Activated naive CD8-positive, alpha-beta T cell (primary cell): ENCODE results near the gene GABRG2.

ENCODE experiments used
- H3K27ac Mint-ChIP-seq: one replicate; pipeline ENCODE4 v1.8.0; 2021; ENCODE audit warnings: mixed read lengths
- H3K27me3 Mint-ChIP-seq: one replicate; pipeline ENCODE4 v1.8.0; 2021; ENCODE audit warnings: mixed read lengths
- H3K36me3 Mint-ChIP-seq: one replicate; pipeline ENCODE4 v1.8.0; 2021; ENCODE audit warnings: mixed read lengths
- H3K4me1 Mint-ChIP-seq: one replicate; pipeline ENCODE4 v1.8.0; 2021; ENCODE audit warnings: low read depth, mixed read lengths
- H3K4me3 Mint-ChIP-seq: one replicate; pipeline ENCODE4 v1.8.0; 2021; ENCODE audit warnings: mild to moderate bottlenecking, mixed read lengths
- H3K9me3 Mint-ChIP-seq: one replicate; pipeline ENCODE4 v1.8.0; 2021; ENCODE audit warnings: low read depth, mixed read lengths

Gene GABRG2

GRCh38 chr5:162132348-162132747, 64.8 kb downstream of the GABRG2 start:
- no peak overlapping the region for H3K4me3 Mint-ChIP-seq
- H3K4me1 Mint-ChIP-seq: no peaks in the 10 kb centered on the region
- H3K27me3 Mint-ChIP-seq: no peaks in the 10 kb centered on the region
- H3K27ac Mint-ChIP-seq: no peak overlapping the region
- H3K9me3 Mint-ChIP-seq: peaks cover 5% of the 10 kb centered on the region
- H3K36me3 Mint-ChIP-seq: no peaks in the 10 kb centered on the region

DNA sequence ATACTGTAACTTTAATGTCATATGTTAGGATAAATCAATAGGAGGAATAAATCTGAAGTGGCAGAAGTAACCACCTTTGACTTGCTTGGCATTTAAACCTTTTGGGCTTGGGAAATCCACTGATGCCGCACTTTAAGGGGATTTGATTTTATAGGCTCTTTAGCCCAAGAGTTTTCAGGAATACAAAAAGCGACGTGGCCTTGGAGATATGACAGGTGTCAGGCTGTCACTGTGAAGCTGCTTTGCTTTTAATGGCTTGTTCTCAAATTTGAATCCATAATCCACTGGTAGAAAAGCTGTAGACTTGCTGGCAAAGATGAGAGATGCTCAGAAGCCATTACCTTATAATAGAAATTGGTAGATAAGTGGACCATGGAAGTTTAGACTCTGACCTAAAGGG, 71.6 kb downstream of the GABRG2 start:
- Mint-ChIP-seq H3K27ac (no peak overlapping the region), H3K4me3 (no peak overlapping the region), H3K36me3 (no peaks in the 10 kb centered on the region), H3K27me3 (no peaks in the 10 kb centered on the region), H3K4me1 (no peaks in the 10 kb centered on the region), H3K9me3 (peaks cover 13% of the 10 kb centered on the region)

- Mint-ChIP-seq H3K9me3 (no peaks in the 10 kb centered on the region), H3K4me3 (no peak overlapping the region), H3K27me3 (no peaks in the 10 kb centered on the region), H3K27ac (no peak overlapping the region), H3K4me1 (no peaks in the 10 kb centered on the region), H3K36me3 (no peaks in the 10 kb centered on the region)
Measured at GRCh38 chr5:162154242-162154641, 86.7 kb downstream of the GABRG2 start.

GRCh38 chr5:162160401-162160800, 92.8 kb downstream of the GABRG2 start:
- no peaks in the 10 kb centered on the region for H3K4me1 Mint-ChIP-seq
- H3K36me3 Mint-ChIP-seq: no peaks in the 10 kb centered on the region
- H3K27me3 Mint-ChIP-seq: no peaks in the 10 kb centered on the region

DNA sequence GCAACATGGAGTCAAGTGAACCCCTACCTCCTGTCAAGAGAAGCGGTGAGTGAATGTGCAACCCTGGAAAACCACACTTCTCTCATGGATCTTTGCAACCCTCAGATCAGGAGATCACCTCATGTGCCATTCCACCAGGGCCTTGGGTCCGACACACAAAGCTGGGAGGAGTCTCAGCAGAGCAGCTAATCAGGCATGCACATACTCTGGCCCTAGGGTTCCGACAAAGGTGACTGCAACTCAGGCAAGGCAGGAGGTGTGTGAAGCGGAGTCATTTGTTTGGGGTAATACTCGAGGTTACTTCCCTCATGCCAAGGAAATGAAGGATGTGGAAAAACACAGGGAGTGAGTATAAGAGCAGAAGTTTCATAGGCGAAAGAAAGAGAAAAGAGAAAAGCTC, 96.1 kb downstream of the GABRG2 start:
- no peak overlapping the region for H3K27ac Mint-ChIP-seq
- peaks cover 12% of the 10 kb centered on the region for H3K9me3 Mint-ChIP-seq
- no peaks in the 10 kb centered on the region for H3K36me3 Mint-ChIP-seq
- no peaks in the 10 kb centered on the region for H3K4me1 Mint-ChIP-seq
- no peaks in the 10 kb centered on the region for H3K27me3 Mint-ChIP-seq
- no peak overlapping the region for H3K4me3 Mint-ChIP-seq

More at GRCh38 chr5:162160401-162160800, 92.8 kb downstream of the GABRG2 start:
- Mint-ChIP-seq H3K4me3 (no peak overlapping the region), H3K9me3 (no peaks in the 10 kb centered on the region), H3K27ac (no peak overlapping the region)

GRCh38 chr5:162174358-162174974, 106.9 kb downstream of the GABRG2 start:
- no peaks in the 10 kb centered on the region for H3K4me1 Mint-ChIP-seq
- H3K9me3 Mint-ChIP-seq: peaks cover 15% of the 10 kb centered on the region
- no peaks in the 10 kb centered on the region for H3K27me3 Mint-ChIP-seq
- H3K4me3 Mint-ChIP-seq: no peak overlapping the region
- H3K36me3 Mint-ChIP-seq: no peaks in the 10 kb centered on the region
- H3K27ac Mint-ChIP-seq: no peak overlapping the region

DNA sequence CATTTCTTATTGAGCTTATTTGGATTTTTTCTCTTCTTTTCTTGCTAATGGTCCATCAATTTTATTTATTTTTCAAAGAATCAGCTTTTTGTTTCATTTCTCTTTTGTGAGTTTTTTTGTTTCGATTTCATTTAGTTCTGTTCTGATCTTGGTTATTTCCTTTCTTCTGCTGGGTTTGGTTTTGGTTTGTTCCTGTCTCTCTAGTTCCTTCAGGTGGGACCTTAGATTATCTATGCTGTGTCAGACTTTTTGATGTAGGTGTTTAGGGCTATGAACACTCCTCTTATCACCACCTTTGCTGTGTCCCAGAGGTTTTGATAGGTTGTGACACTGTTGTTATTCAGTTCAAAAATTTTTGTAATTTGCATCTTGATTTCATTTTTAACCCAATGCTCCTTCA, 119.8 kb downstream of the GABRG2 start:
- peaks cover 12% of the 10 kb centered on the region for H3K9me3 Mint-ChIP-seq
- no peaks in the 10 kb centered on the region for H3K4me1 Mint-ChIP-seq
- H3K4me3 Mint-ChIP-seq: no peak overlapping the region
- H3K36me3 Mint-ChIP-seq: no peaks in the 10 kb centered on the region
- H3K27ac Mint-ChIP-seq: no peak overlapping the region
- H3K27me3 Mint-ChIP-seq: no peaks in the 10 kb centered on the region

DNA sequence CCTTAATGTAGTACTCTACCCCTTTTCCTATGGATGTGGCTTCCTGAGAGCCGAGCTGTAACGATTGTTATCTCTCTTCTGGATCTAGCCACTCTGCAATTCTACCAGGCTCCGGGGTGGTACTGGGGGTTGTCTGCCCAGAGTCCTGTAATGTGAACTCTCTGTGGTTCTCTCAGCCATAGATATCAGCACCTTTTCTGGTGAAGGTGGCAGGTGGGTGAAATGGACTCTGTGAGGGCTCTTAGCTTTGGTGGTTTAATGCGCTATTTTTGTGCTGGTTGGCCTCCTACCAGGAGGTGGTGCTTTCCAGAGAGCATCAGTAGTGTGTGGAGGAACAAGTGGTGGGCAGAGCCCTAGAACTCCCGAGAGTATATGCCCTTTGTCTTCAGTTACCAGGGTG, 122.1 kb downstream of the GABRG2 start:
- no peaks in the 10 kb centered on the region for H3K27me3 Mint-ChIP-seq
- H3K4me1 Mint-ChIP-seq: no peaks in the 10 kb centered on the region
- H3K9me3 Mint-ChIP-seq: peaks cover 12% of the 10 kb centered on the region
- H3K27ac Mint-ChIP-seq: no peak overlapping the region
- no peaks in the 10 kb centered on the region for H3K36me3 Mint-ChIP-seq
- H3K4me3 Mint-ChIP-seq: no peak overlapping the region

DNA sequence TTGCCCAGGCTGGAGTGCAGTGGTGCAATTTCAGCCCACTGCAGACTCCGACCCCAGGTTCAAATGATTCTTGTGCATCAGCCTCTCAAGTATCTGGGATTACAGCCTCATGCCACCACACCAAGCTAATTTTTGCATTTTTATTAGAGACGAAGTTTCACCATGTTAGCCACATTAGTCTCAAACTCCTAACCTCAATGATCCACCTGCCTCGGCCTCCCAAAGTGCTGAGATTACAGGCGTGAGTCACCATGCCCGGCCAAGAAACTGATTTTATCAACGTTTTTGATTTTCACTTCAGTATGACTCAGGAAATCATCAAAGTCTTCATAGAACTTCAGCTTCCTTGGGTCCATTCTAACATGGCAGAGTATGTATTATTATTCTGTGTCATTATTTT, 125.4 kb downstream of the GABRG2 start:
- Mint-ChIP-seq H3K4me3 (no peak overlapping the region), H3K27me3 (no peaks in the 10 kb centered on the region), H3K9me3 (no peaks in the 10 kb centered on the region), H3K27ac (no peak overlapping the region), H3K4me1 (no peaks in the 10 kb centered on the region), H3K36me3 (no peaks in the 10 kb centered on the region)

DNA sequence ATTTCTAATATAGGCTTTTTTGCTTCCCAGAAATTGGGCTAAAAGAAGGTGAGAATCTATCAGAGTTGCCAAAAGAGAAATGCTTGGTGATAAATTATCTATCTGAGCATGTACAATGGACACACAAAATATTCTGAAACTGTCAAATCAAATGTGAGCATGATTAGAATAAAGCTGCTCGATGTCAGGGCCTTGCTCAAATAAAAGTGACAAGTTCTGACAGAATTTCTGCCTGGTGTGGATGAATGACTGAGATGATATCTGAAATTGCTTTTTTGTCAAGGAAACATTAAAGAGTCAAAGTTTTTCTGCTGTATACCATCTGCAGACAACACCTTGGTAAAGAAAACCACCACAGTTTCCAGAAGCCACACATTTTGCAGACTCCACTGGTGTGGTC, 128.8 kb downstream of the GABRG2 start:
- H3K36me3 Mint-ChIP-seq: no peaks in the 10 kb centered on the region
- H3K9me3 Mint-ChIP-seq: no peaks in the 10 kb centered on the region
- no peak overlapping the region for H3K4me3 Mint-ChIP-seq
- H3K27ac Mint-ChIP-seq: no peak overlapping the region
- no peaks in the 10 kb centered on the region for H3K27me3 Mint-ChIP-seq
- no peaks in the 10 kb centered on the region for H3K4me1 Mint-ChIP-seq

DNA sequence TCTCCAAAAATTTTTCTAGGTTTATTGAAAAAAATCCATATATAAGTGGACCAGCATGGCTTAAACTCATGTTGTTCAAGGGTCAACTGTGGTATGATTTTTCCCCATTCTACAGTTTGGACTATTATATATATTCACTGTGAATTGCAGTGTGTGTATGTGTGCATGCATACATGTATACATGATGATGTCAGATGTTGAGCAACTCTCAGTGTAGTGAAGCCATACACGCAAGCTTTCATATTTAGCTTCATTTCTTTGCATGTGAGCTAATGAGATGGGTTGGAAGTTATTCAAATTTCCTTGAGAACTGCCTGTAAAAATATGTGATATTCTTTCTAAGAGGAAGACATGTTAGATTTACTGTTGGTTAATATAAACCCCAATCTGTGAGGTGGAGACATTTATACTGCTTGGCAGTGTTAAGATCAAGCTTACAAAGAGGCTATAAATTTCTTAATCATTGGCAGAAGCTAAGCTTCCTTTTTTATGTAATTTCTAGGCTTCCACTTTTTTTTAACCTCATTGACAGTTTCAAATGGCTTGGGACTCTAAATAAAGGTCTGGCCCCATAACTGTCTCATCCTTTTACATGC, 134.8 kb downstream of the GABRG2 start:
- no peaks in the 10 kb centered on the region for H3K36me3 Mint-ChIP-seq
- H3K27ac Mint-ChIP-seq: no peak overlapping the region
- H3K27me3 Mint-ChIP-seq: no peaks in the 10 kb centered on the region
- H3K4me3 Mint-ChIP-seq: no peak overlapping the region
- no peaks in the 10 kb centered on the region for H3K9me3 Mint-ChIP-seq
- H3K4me1 Mint-ChIP-seq: no peaks in the 10 kb centered on the region
